Measurements from ENCODE around the gene AGAP1. TPM values are rescaled to one million over a fixed set of nuclear protein-coding genes. Genes with fewer than 3 reads are reported as not detected.
A peak's percentile ranks its signal among the peaks of the same experiment; 100 is the strongest.

The AGAP1 gene
- total and polyA plus RNA-seq, 2 donors from 2014 or later, result 8.1 to 44.5 TPM

DNA sequence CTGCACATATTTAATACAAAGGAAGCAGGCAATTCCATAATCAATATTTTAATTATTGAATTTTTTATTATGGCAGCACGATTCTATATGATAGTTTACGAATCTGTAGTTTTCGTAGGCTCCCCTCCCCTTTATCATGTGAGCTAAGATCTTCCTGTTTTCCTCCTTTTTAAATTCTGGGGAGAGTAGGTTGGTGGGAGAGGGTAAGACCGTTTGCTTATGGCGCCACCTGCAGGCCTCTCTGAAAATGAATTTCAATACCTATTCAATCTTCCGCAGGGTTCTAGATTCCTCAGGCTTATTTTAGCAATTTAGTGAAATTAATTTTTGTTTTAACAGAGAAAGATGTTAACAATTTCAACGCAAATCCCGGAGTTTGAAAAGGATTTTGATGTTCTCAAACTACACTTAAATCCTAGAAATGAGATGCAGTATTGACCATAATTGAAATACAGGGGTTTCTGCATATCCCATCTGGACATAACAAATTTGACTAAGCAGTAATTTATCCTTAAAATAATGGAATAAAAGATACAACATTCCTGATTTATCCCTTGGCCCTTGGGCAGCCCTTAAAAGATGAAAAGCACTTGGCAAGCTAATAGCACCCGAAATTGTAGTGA is 687.1 kb downstream of the AGAP1 start:
- H3K27me3 ChIP-seq (ENCODE audit: control insufficient read depth, insufficient read depth, low read length), result peaks cover 18% of the 10 kb centered on the region
- FAIRE-seq, result peak; percentile 33
- no peak overlapping the region for H3K9ac ChIP-seq (ENCODE audit: low read length in 3 of 3)
- no peak overlapping the region for H3K27ac ChIP-seq (ENCODE audit: low read depth in 2 of 2, low read length in 2 of 2)
- no peaks in the 10 kb centered on the region for H3K36me3 ChIP-seq (ENCODE audit: control insufficient read depth in 2 of 3, insufficient read depth in 3 of 3, low read length in 3 of 3)
- no peaks in the 10 kb centered on the region for H3K9me3 ChIP-seq (ENCODE audit: control insufficient read depth in 2 of 3, insufficient read depth in 1 of 3, low read length in 3 of 3)
- peak; percentile 61 for TF ChIP-seq CTCF (IDR thresholded peaks at IDR 0.05; ENCODE audit: borderline replicate concordance, extremely low read depth, insufficient read depth)
- intact Hi-C loops (cut with DNase I), result no loop called here
- peak; percentile 26 to 81 (median 67) for DNase-seq
- H3K4me1 ChIP-seq (ENCODE audit: control insufficient read depth in 2 of 3, insufficient read depth in 2 of 3, low read depth in 1 of 3, low read length in 3 of 3), result peaks cover 0 to 2% (median 0%) of the 10 kb centered on the region in 3 donors
- H3K4me3 ChIP-seq (ENCODE audit: low read length in 3 of 3), result no peak overlapping the region

All from kidney (tissue), 14 donors.